Fibroblast of skin of right quadriceps (primary cell): ENCODE results near the gene CLEC17A.
"Not testable (repeated sequence)": the region's sequence is repeated elsewhere in the genome, so short reads cannot be mapped to it uniquely, and the experiment has no call there.

Source experiments
- DNase-seq: peaks from one replicate; pipeline ENCODE4 v3.0.0-alpha.2; 2013

The CLEC17A gene

DNA sequence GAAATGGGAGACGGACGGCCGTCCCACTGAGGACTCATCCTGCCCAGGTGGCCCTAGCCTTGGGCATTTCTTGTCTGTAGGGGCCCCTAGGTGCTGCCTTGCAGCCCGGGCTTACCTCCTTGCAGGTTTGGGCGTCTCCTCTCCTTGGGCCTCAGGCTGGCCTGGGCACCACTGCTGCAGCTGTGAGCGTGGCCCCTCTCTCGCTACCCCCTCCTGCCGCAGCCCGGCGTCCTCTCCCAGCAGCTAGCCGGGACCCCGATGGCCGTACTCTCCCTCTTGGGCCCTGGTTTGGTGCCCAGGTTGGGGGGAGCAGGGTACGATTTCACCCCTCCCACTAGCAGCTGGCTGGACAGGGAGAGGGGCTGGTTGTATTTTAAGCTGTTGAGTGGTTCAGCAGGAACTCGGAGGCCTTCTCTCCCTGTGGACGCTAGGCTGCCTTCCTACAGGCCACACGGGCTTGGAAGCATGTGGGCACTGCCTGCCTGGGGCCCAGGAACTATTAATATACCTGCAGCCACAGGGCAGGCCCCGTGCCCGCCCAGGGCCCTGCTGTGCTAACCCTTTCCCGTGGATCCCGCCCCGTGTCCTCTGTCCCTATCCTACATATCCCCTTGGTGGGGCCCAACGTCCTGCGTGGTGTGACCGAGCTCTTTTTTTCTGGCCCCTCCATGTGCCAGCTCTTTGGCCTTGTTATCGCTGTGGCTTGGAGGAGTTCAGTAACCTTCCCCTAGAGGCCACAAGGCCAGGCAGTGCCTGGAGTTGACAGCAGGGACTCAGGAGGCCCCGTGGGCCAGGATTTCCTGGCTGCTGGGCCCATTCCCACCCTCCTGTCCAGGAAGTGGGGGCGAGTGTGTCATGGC, 22.7 kb upstream of the CLEC17A start:
- DNase-seq: no peak

DNA sequence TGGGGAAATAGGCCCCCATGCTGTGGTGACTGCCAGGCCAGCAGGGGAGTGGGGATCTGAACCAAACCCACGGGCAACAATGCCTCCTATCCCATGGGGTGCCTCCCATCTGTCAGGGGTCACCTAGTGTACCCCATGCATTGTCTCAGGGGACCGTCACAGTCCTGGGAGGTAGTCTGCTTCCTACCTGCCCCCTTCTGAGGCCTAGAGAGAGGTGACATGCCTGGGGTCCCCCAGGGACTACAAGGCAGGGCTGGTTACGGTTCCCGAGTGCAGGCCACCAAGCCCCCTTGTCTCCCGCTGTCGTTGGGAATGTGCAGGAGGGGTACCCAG, 22.1 kb upstream of the CLEC17A start:
- no peak for DNase-seq

DNA sequence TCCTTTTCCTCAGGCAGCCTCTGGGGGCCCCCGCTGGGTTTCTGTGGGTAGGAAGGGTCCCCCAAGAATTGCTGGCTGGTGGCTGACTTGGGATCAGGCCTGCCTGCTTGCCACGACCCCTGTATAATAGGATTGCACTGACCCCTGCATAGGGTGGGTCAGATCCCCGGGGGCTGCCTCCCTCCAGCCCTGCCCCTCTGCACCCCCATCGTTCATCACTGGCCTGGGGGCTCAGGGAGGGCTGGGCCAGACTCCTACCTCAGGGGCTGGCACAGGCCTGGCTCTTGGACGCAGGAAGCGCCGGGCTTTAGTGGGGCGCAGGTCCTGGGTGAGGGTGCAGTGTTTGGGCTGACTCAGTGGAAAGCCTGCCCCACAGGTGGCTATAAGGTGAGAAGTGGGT, 21.6 kb upstream of the CLEC17A start:
- no peak for DNase-seq

DNA sequence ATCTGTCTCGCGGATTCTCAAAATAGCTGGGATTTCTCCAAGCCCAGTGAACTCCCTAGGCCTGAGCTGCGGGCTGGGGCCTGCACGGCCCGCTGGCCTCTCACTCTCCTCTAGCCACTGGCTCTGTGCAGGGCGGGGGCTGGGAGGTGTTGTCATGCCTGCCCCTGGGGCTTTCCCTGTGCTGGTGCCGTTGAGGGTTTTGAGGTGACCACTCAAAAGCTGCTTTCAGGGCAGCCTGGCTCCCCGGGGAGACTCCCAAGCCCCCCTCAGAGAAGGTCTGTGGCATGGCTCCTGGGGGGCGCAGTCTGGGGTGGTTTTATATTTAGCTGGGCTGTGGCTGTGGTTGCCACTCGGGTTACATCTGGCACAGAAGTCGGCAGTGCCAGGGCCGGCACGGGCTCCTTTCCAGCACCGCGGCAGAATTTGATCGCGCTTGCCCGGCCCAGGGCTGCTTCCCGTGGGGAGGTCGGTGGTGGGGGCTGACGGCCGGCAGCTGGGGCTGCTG, 21.0 kb upstream of the CLEC17A start:
- DNase-seq: no peak

DNA sequence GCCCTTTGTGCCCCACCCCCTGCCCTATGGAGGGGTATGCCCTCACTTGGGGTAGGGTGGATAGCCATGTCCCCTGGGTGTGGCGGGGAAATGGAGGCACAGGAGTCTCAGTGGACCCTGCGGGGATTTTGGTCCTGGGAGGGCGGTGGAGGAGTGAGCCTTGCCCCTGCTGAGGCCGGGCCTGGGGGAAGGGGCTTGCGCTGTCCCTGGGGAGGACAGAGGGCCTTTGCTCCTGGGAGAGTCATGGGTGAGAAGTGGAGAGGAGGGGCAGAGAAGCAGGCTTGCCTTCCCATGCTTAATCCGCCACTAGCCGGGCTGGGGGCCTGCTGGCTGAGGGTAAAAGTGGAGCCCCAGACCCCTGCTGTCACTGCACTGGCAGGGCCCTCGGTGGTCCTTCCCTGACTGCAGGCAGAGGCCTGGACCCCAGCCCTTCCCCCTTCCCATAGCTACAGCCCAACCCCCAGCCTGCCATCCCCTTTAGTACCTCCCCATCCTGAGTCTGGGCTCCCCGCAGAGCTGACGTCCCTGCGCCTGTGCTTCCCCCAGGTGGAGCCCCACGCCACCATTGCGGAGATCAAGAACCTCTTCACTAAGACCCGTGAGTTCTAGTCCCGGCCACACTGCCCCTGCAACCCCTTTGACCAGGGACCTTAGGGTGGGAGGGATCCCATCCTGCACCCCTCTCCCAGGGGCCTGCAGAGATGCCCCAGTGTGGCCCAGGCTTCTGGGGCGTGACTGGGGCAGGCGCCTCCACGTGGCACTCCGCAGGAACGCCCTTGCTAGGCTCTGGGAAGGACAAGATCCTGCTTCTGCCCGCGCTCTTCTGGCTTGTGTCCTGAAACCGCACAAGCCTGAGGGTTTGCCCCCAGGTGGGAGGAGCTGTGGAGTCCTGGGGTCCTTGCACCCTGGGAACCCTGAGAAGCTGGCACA, 20.0 kb upstream of the CLEC17A start:
- no peak for DNase-seq

DNA sequence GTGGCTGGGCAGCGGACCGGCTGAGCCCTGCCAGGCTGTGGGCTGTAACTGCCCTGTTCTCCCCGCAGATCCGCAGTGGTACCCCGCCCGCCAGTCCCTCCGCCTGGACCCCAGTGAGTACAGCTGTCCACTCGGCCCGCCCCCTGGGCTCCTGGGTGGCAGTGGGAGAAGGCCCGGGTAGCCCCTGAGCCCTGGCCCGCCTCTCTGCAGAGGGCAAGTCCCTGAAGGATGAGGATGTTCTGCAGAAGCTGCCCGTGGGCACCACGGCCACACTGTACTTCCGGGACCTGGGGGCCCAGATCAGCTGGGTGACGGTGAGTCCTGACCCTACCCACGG, 19.3 kb upstream of the CLEC17A start:
- DNase-seq: no peak

GRCh38 chr19:14563989-14564651, 18.8 kb upstream of the CLEC17A start:
- peak; percentile 14 for DNase-seq

GRCh38 chr19:14564652-14565297, 18.1 kb upstream of the CLEC17A start:
- not testable (repeated sequence) for DNase-seq

DNA sequence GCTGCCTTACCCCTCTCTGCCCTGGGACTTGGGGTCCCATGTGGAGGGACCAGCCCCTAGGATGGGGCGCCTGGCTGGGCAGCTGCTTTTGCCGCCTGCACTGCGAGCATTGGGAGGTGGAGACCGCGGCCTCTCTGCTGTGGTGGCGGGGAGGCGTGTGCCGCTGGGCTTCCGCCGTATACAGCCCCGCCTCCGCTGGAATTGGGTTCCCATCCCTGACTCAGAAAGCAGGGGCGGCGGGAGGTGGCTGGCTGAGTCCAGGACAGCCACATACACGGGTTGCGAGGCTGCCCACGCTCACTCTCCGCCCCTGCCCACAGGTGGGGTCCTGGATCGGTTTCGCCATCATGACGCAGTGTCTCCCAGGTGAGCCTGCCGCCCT, 17.6 kb upstream of the CLEC17A start:
- no peak for DNase-seq

- DNase-seq: no peak
These were observed 16.8 kb upstream of the CLEC17A start for GRCh38 chr19:14565765-14566711.

GRCh38 chr19:14566712-14567077, 16.2 kb upstream of the CLEC17A start:
- no peak for DNase-seq

GRCh38 chr19:14567079-14567478, 15.8 kb upstream of the CLEC17A start:
- no peak for DNase-seq

DNA sequence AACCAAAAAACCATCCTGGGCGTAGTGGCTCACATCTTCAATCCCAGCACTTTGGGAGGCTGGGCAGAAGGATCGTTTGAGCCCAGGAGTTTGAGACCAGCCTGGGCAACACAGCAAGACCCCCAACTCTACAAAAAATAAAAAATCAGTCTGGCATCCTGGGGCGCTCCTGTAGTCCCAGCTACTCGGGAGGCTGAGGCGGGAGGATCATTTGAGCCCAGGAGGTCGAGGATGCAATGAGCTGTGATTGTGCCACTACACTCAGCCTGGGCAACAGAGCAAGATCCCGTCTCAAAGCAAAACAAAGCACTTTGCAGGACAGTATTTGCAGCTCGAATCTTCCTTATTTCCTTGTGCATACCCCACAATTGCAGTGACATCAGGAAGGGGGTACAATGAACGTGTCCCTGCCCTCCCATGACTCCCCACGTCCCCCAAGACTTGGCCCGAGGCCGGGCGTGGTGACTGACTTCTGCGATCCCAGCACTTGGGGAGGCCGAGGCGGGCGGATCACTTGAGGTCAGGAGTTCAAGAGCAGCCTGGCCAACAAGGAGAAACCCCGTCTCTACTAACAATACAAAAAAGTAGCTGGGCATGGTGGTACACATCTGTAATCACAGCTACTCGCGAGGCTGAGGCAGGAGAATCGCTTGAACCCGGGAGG, 11.9 kb upstream of the CLEC17A start:
- DNase-seq: no peak

GRCh38 chr19:14571695-14572490, 11.0 kb upstream of the CLEC17A start, which contains the start of gene NDUFB7:
TSS of gene NDUFB7 (minus strand) at chr19:14572066. CDS start at chr19:14572000, 66 bp downstream.
- DNase-seq: peak; percentile 93

GRCh38 chr19:14575428-14575980, 7.4 kb upstream of the CLEC17A start:
- DNase-seq: no peak

DNA sequence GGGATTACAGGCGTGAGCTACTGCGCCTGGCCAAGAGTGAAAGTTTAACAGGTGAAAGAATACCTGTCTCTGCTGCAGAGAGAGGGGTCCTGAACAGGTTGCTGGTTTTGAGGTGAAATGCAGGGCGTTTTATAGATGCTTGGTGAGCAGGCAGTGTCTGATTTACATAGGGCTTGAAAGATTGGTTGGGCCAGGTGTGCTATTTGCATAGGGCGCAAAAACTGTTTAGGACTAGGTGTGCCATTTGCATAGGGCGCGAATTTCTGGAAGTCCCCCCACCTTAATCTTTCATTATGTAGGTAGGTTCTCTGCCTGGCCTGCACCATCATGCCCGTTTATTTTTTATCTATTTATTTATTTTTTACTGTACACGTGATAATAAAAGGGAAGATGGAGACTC, 6.5 kb upstream of the CLEC17A start:
- no peak for DNase-seq

- no peak for DNase-seq
These were observed 5.6 kb upstream of the CLEC17A start for GRCh38 chr19:14577264-14577663.

GRCh38 chr19:14577885-14578427, 4.9 kb upstream of the CLEC17A start:
- DNase-seq: no peak

DNA sequence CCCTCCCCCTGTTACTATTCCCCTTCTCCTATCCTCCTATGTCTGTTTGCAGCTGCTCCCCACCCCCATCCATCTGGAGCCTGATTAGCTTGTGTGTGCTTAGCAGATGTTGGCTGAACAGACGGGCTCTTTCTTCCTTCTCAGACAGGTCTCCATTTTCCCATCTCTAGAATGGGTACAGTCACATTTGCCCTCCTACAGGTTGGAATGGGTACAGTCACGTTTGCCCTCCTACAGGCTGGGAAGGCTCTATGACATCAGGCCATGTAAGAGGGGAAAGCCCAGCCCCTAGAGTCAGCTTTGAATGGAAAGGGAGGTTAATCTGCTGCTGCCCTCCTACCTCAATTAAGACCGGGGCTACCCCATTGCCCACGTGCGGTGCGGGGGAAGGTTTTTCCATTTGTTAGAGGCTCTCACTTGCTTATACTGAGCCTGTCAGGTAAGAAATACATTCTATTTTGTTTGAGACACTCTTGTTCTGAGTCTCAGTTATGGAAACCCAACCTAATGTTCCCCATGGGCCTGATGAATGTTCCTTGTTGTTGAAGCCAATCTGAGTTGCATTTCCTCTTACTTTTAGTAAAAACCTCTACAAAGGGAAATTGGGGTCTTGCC, 2.2 kb upstream of the CLEC17A start:
- DNase-seq: no peak
